Measurements from ENCODE around the gene GIPC2. TPM values are rescaled to one million over a fixed set of nuclear protein-coding genes. Genes with fewer than 3 reads are reported as not detected.

Gene GIPC2
- total and polyA plus RNA-seq, 2 of the 4 experiments (the other 2 are of a cell fraction), result 0.07 to 0.18 TPM

DNA sequence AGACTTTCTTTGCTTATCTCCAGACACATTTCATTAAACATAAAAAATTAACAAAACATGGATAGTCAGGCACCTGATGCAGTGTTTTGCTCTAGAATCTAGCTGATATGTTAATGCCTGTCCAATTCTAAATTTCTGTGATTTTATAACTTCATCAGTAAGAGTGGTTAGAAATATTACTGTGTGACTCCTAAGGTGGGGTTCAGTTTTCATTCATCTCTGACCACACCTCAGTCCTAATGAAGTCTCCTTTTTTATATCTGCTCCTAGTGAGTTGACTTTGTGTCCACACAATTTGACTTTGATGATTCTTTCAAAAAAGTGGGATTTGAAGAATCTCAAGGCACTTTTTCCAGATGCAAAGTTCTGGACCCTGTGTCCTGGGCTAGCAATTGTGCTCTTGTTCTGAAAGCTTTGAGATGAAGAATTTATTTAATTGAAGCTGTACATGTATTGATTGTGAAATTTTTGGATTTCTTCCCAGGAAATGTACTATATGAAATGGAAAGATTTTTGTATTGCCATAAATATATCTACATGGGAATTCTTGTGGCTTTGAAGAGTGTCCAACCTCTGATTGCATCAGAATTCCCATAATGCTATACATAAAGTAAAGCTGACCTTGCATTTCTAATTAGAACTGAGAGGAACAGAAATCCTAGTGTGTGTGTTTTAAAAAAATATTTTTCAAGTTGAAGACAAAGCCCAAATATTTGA, 111.2 kb downstream of the GIPC2 start:
- no peak overlapping the region for H3K4me3 ChIP-seq (ENCODE audit: insufficient read depth, low read depth, low read length)
- 0 out of 2 replicates have a peak, but pooled peaks cover 2% of the 10 kb centered on the region for H3K9me1 ChIP-seq (ENCODE audit: insufficient read depth, low read length)
- H2BK5ac ChIP-seq (ENCODE audit: low read depth, low read length, poor library complexity, severe bottlenecking), result peak overlapping the region; percentile 23
- peak overlapping the region; percentile 77; the same call in 1 of the 2 replicates for H3K18ac ChIP-seq (ENCODE audit: low read depth, low read length)
- peak overlapping the region; percentile 39; the same call in 1 of the 2 replicates for H2BK120ac ChIP-seq (ENCODE audit: low read depth, low read length)
- H3K14ac ChIP-seq (replicated peaks; ENCODE audit: low read depth, low read length), result no peak overlapping the region; the same call in 1 of the 2 replicates
- intact Hi-C loops (cut with micrococcal nuclease), result no loop called here
- in situ Hi-C loops (cut with MboI; ENCODE audit: low sequenced_read_pairs), result no loop called here
- peaks cover 4% of the 10 kb centered on the region for H3K4me1 ChIP-seq (ENCODE audit: control insufficient read depth, insufficient read depth, low read length)
- H3K9me3 ChIP-seq (ENCODE audit: control insufficient read depth, insufficient read depth, low read length), result no peaks in the 10 kb centered on the region
- H3K27ac ChIP-seq (ENCODE audit: insufficient read depth, low read length), result no peak overlapping the region; the same call in 1 of the 2 replicates
- H2BK20ac ChIP-seq (ENCODE audit: low read depth, low read length), result no peak overlapping the region
- DNase-seq (peak; percentile 83), ATAC-seq (ENCODE audit: low read depth) (peak; percentile 48)
- H3K4ac ChIP-seq (ENCODE audit: low read depth, low read length), result no peak overlapping the region
- no peak overlapping the region for H4K5ac ChIP-seq (ENCODE audit: low read depth, low read length)
- no TSS peak for BruUV-seq (replicated peaks)
- no peak overlapping the region for H2BK15ac ChIP-seq (ENCODE audit: low read depth, low read length)
- dilution Hi-C loops (cut with HindIII; ENCODE audit: low sequenced_read_pairs, unreplicated experiment), result no loop called here
- H3K56ac ChIP-seq (ENCODE audit: extremely low read depth, insufficient read depth, low read length), result no peak overlapping the region
- CTCF ChIA-PET, result no interaction called here
- POLR2A ChIA-PET (ENCODE audit: unreplicated experiment), result no interaction called here
- H3K23ac ChIP-seq (ENCODE audit: low read depth, low read length), result no peak overlapping the region
- no peaks in the 10 kb centered on the region for H3K36me3 ChIP-seq (ENCODE audit: control insufficient read depth, insufficient read depth, low read length)
- H4K91ac ChIP-seq (ENCODE audit: insufficient read depth, low read depth, low read length), result no peak overlapping the region
- no peak overlapping the region for H2AK5ac ChIP-seq (ENCODE audit: low read depth, low read length)
- no peak overlapping the region for H2AFZ ChIP-seq (replicated peaks; ENCODE audit: low read length, poor library complexity)
- TF ChIP-seq CEBPB (IDR thresholded peaks at IDR 0.05; ENCODE audit: low read depth, low read length) (peak; percentile 87), BHLHE40 (IDR thresholded peaks at IDR 0.05; ENCODE audit: low read depth, low read length) (no peak), MAZ (IDR thresholded peaks at IDR 0.05; ENCODE audit: borderline replicate concordance, low read depth, low read length) (no peak), POLR2A (IDR thresholded peaks at IDR 0.05; ENCODE audit: low read depth, low read length) (no peak), SMC3 (IDR thresholded peaks at IDR 0.05; ENCODE audit: low read depth, low read length) (no peak), RFX5 (IDR thresholded peaks at IDR 0.05; ENCODE audit: low read depth, low read length) (no peak), MAFK (IDR thresholded peaks at IDR 0.05; ENCODE audit: low read depth, low read length) (peak; percentile 96)
- no peak overlapping the region for H3K9ac ChIP-seq (ENCODE audit: low read depth, low read length)
- H2AK9ac ChIP-seq (replicated peaks; ENCODE audit: low read depth, low read length, poor library complexity), result no peak overlapping the region
- H3K27me3 ChIP-seq (ENCODE audit: control insufficient read depth, insufficient read depth, low read length), result no peaks in the 10 kb centered on the region
- peak overlapping the region in 1 of 2 experiments; percentile 55; a peak in 2 of 4 replicates for H4K8ac ChIP-seq (ENCODE audit: low read depth in 2 of 2, low read length in 2 of 2)
- peak overlapping the region; percentile 9; the same call in 1 of the 2 replicates for H3K4me2 ChIP-seq (ENCODE audit: low read depth, low read length)
- H4K20me1 ChIP-seq (ENCODE audit: insufficient read depth, low read length), result no peaks in the 10 kb centered on the region
- no peaks in the 10 kb centered on the region for H3K79me1 ChIP-seq (ENCODE audit: low read depth in 1 of 2, low read length in 2 of 2)

All from IMR-90 (cell line).